GM23338 (cell line): ENCODE measurements around the gene MEF2A.
"Not testable (repeated sequence)": the region's sequence is repeated elsewhere in the genome, so short reads cannot be mapped to it uniquely, and the experiment has no call there.

Experiments
- CTCF ChIP-seq, 2 experiments: fragments of 200-600 bp in 1 of 2; sonication (generic) in 1 of 2; conservative IDR thresholded peaks; 2 replicates each; pipeline versions ENCODE4 v1.5.1 to v1.6.1; 2016 to 2017; ENCODE audit warnings: antibody characterized with exemption in 2 of 2, low read depth in 2 of 2, mild to moderate bottlenecking in 2 of 2, moderate library complexity in 1 of 2
- EZH2 ChIP-seq: fragments of 200-600 bp; sonication (generic); IDR thresholded peaks from one replicate; pipeline ENCODE4 v1.8.0; 2017; ENCODE audit warnings: antibody characterized with exemption, mild to moderate bottlenecking, low read depth; ENCODE audit not compliant: unreplicated experiment
- EZH2phosphoT487 ChIP-seq: fragments of 200-600 bp; sonication (generic); IDR thresholded peaks from one replicate; pipeline ENCODE4 v1.8.1; 2018; ENCODE audit warnings: antibody characterized with exemption; ENCODE audit not compliant: unreplicated experiment
- JUNB ChIP-seq: IDR thresholded peaks from one replicate; pipeline ENCODE4 v1.6.1; 2016; ENCODE audit warnings: antibody characterized with exemption; ENCODE audit not compliant: unreplicated experiment

GRCh38 chr15:99734040-99734291 is 168.2 kb downstream of the MEF2A start:
- TF ChIP-seq CTCF (conservative IDR thresholded peaks at IDR 0.05; ENCODE audit: low read depth in 2 of 2); EZH2phosphoT487; EZH2; JUNB: not testable (repeated sequence)
